Rectal smooth muscle tissue (tissue), 1 donor: Measurements from ENCODE around the gene DAZAP1.
A peak's percentile ranks its signal among the peaks of the same experiment; 100 is the strongest.

ENCODE experiments used
- H3K27ac ChIP-seq: one replicate; pipeline ENCODE4 v1.7.0; 2013; ENCODE audit warnings: low read depth, low read length, inconsistent platforms
- H3K27me3 ChIP-seq: one replicate; pipeline ENCODE4 v1.7.0; 2013; ENCODE audit warnings: low read length; ENCODE audit not compliant: control insufficient read depth, insufficient read depth
- H3K36me3 ChIP-seq: one replicate; pipeline ENCODE4 v1.7.0; 2013; ENCODE audit warnings: low read length; ENCODE audit not compliant: control insufficient read depth, insufficient read depth
- H3K4me1 ChIP-seq: one replicate; pipeline ENCODE4 v1.7.0; 2013; ENCODE audit warnings: low read length; ENCODE audit not compliant: control insufficient read depth, insufficient read depth
- H3K4me3 ChIP-seq: one replicate; pipeline ENCODE4 v1.7.0; 2013; ENCODE audit warnings: low read length
- H3K9ac ChIP-seq: one replicate; pipeline ENCODE4 v1.7.0; 2013; ENCODE audit warnings: low read length

Gene DAZAP1

GRCh38 chr19:1379961-1380489 lies 27.4 kb upstream of the DAZAP1 start:
- no peak overlapping the region for H3K27ac ChIP-seq
- peaks cover 5% of the 10 kb centered on the region for H3K4me1 ChIP-seq
- H3K9ac ChIP-seq = no peak overlapping the region
- no peak overlapping the region for H3K4me3 ChIP-seq
- H3K36me3 ChIP-seq = no peaks in the 10 kb centered on the region
- H3K27me3 ChIP-seq = no peaks in the 10 kb centered on the region

GRCh38 chr19:1382250-1382649 lies 25.1 kb upstream of the DAZAP1 start:
- Histone ChIP-seq H3K27ac (no peak overlapping the region), H3K36me3 (no peaks in the 10 kb centered on the region), H3K27me3 (no peaks in the 10 kb centered on the region), H3K4me3 (no peak overlapping the region), H3K9ac (no peak overlapping the region), H3K4me1 (peaks cover 5% of the 10 kb centered on the region)

- Histone ChIP-seq H3K27me3 (no peaks in the 10 kb centered on the region), H3K27ac (no peak overlapping the region), H3K36me3 (no peaks in the 10 kb centered on the region), H3K4me1 (peaks cover 5% of the 10 kb centered on the region), H3K4me3 (peak overlapping the region; percentile 29), H3K9ac (no peak overlapping the region)
Observed at GRCh38 chr19:1383017-1383311, 24.4 kb upstream of the DAZAP1 start.

- H3K4me3 ChIP-seq = peak within 1 kb of the TSS; percentile 74
Observed at GRCh38 chr19:1383312-1384084, 23.9 kb upstream of the DAZAP1 start, which contains the start of gene NDUFS7. Gene NDUFS7 (plus strand): TSS chr19:1383907. CDS start chr19:1383927, 20 bp downstream.

GRCh38 chr19:1384085-1384462 lies 23.3 kb upstream of the DAZAP1 start:
- peak overlapping the region; percentile 87 for H3K27ac ChIP-seq
- H3K36me3 ChIP-seq = peaks cover 4% of the 10 kb centered on the region
- peak overlapping the region; percentile 94 for H3K9ac ChIP-seq
- H3K4me1 ChIP-seq = peaks cover 5% of the 10 kb centered on the region
- H3K27me3 ChIP-seq = no peaks in the 10 kb centered on the region
- peak overlapping the region; percentile 74 for H3K4me3 ChIP-seq

More at GRCh38 chr19:1383312-1384084, 23.9 kb upstream of the DAZAP1 start, which contains the start of gene NDUFS7:
- Histone ChIP-seq H3K27ac (peak within 1 kb of the TSS; percentile 87), H3K36me3 (no peaks in the 10 kb centered on the region), H3K9ac (peak within 1 kb of the TSS; percentile 94), H3K27me3 (no peaks in the 10 kb centered on the region), H3K4me1 (peaks cover 5% of the 10 kb centered on the region)

- Histone ChIP-seq H3K27me3 (no peaks in the 10 kb centered on the region), H3K36me3 (peaks cover 9% of the 10 kb centered on the region), H3K9ac (peak overlapping the region; percentile 94), H3K4me3 (peak overlapping the region; percentile 74), H3K27ac (peak overlapping the region; percentile 87), H3K4me1 (peaks cover 5% of the 10 kb centered on the region)
Observed at GRCh38 chr19:1384478-1385110, 22.8 kb upstream of the DAZAP1 start.

- H3K27me3 ChIP-seq = no peaks in the 10 kb centered on the region
- no peak overlapping the region for H3K4me3 ChIP-seq
- peaks cover 5% of the 10 kb centered on the region for H3K4me1 ChIP-seq
- no peak overlapping the region for H3K27ac ChIP-seq
- H3K36me3 ChIP-seq = peaks cover 10% of the 10 kb centered on the region
- H3K9ac ChIP-seq = no peak overlapping the region
Observed at GRCh38 chr19:1385816-1386215, 21.6 kb upstream of the DAZAP1 start.

GRCh38 chr19:1386945-1387683 lies 20.3 kb upstream of the DAZAP1 start:
- no peaks in the 10 kb centered on the region for H3K27me3 ChIP-seq
- H3K36me3 ChIP-seq = peaks cover 13% of the 10 kb centered on the region
- no peak overlapping the region for H3K4me3 ChIP-seq
- no peak overlapping the region for H3K9ac ChIP-seq
- peaks cover 5% of the 10 kb centered on the region for H3K4me1 ChIP-seq
- H3K27ac ChIP-seq = no peak overlapping the region

- Histone ChIP-seq H3K4me1 (peaks cover 5% of the 10 kb centered on the region), H3K27ac (no peak overlapping the region), H3K9ac (no peak overlapping the region)
Observed at GRCh38 chr19:1387684-1388636, 19.4 kb upstream of the DAZAP1 start.

GRCh38 chr19:1388637-1389026 lies 18.8 kb upstream of the DAZAP1 start:
- Histone ChIP-seq H3K4me3 (no peak overlapping the region), H3K4me1 (peaks cover 5% of the 10 kb centered on the region), H3K27me3 (no peaks in the 10 kb centered on the region), H3K36me3 (peaks cover 21% of the 10 kb centered on the region), H3K9ac (no peak overlapping the region), H3K27ac (no peak overlapping the region)

More at GRCh38 chr19:1387684-1388636, 19.4 kb upstream of the DAZAP1 start:
- H3K36me3 ChIP-seq = peaks cover 17% of the 10 kb centered on the region
- no peaks in the 10 kb centered on the region for H3K27me3 ChIP-seq
- H3K4me3 ChIP-seq = no peak overlapping the region

GRCh38 chr19:1389033-1389940 lies 18.1 kb upstream of the DAZAP1 start:
- Histone ChIP-seq H3K27ac (no peak overlapping the region), H3K9ac (no peak overlapping the region), H3K27me3 (no peaks in the 10 kb centered on the region), H3K36me3 (peaks cover 25% of the 10 kb centered on the region), H3K4me1 (peaks cover 5% of the 10 kb centered on the region), H3K4me3 (no peak overlapping the region)
